Measurements from ENCODE around the gene FRMD8.

- TF ChIP-seq CTCF (IDR thresholded peaks at IDR 0.05): no peak
- TF ChIP-seq POLR2AphosphoS5 (IDR thresholded peaks at IDR 0.05): no peak
- no peak for TF ChIP-seq POLR2A (IDR thresholded peaks at IDR 0.05)
These were observed 7.4 kb upstream of the FRMD8 start for GRCh38 chr11:65378928-65379638.
